Erythroblast (primary cell): ENCODE measurements around the gene CADM4.

ENCODE experiments used
- GATA1 ChIP-seq: IDR thresholded peaks from 2 replicates; pipeline ENCODE4 v1.6.1; 2011; ENCODE audit warnings: low read depth, mild to moderate bottlenecking, control low read depth, low read length, moderate library complexity
- POLR2A ChIP-seq: IDR thresholded peaks from 2 replicates; pipeline ENCODE4 v1.6.1; 2011; ENCODE audit warnings: mild to moderate bottlenecking, low read length

GRCh38 chr19:43620061-43621001 lies 19.3 kb downstream of the CADM4 start:
- TF ChIP-seq POLR2A (no peak), GATA1 (no peak)
